Caco-2 (cell line): Measurements from ENCODE around the gene BTF3L4. TPM values are rescaled to one million over a fixed set of nuclear protein-coding genes. Genes with fewer than 3 reads are reported as not detected.
"Not testable (repeated sequence)": the region's sequence is repeated elsewhere in the genome, so short reads cannot be mapped to it uniquely, and the experiment has no call there.

Source experiments
- BruUV-seq: library from RNA; stranded (reverse); fragments of 400-500 nt; replicated peaks from 2 replicates; lab custom pipeline; 2021; lab: Mats Ljungman, UMichigan
- CTCF ChIA-PET: fragments of 300-600 bp; sonication (Branson Sonifier 250); formaldehyde crosslinking; loops from one replicate; lab custom pipeline; 2022; ENCODE audit warnings: antibody characterized with exemption; lab: Charles Lee
- POLR2A ChIA-PET: fragments of 300-600 bp; sonication (Branson Sonifier 250); formaldehyde crosslinking; loops from one replicate; lab custom pipeline; 2022; ENCODE audit warnings: antibody characterized with exemption; lab: Charles Lee
- DNase-seq, 2 experiments: peaks; one replicate each; pipeline versions ENCODE4 v3.0.0 to v3.0.0-alpha.2; 2020 to 2022
- H3K27me3 ChIP-seq: replicated peaks from 2 replicates; pipeline ENCODE4 v1.6.0; 2011; ENCODE audit warnings: low read length; ENCODE audit not compliant: control insufficient read depth, insufficient read depth
- H3K36me3 ChIP-seq: 2 replicates; pipeline ENCODE4 v1.5.1; 2011; ENCODE audit warnings: low read length; ENCODE audit not compliant: control insufficient read depth, insufficient read depth
- H3K4me1 ChIP-seq: fragments of 250-450 bp; sonication (Bioruptor Pico); 2 replicates; pipeline ENCODE4 v1.5.1; 2020; ENCODE audit warnings: mild to moderate bottlenecking
- H3K4me3 ChIP-seq: 2 replicates; pipeline ENCODE4 v1.5.1; 2011; ENCODE audit warnings: low read depth, mild to moderate bottlenecking, control low read depth, low read length
- H3K9me3 ChIP-seq: fragments of 250-450 bp; sonication (Bioruptor Pico); 2 replicates; pipeline ENCODE4 v1.5.1; 2020; ENCODE audit warnings: mild to moderate bottlenecking, moderate library complexity
- H3K27ac Mint-ChIP-seq: one replicate; pipeline ENCODE4 v1.8.0; 2022; ENCODE audit warnings: mixed read lengths; ENCODE audit not compliant: unreplicated experiment
- H3K27me3 Mint-ChIP-seq: one replicate; pipeline ENCODE4 v1.8.0; 2022; ENCODE audit warnings: mixed read lengths; ENCODE audit not compliant: insufficient read depth, unreplicated experiment
- H3K36me3 Mint-ChIP-seq: one replicate; pipeline ENCODE4 v1.8.0; 2022; ENCODE audit warnings: mild to moderate bottlenecking, mixed read lengths; ENCODE audit not compliant: insufficient read depth, unreplicated experiment
- H3K4me1 Mint-ChIP-seq: one replicate; pipeline ENCODE4 v1.8.0; 2022; ENCODE audit warnings: low read depth, mixed read lengths; ENCODE audit not compliant: unreplicated experiment
- H3K4me3 Mint-ChIP-seq: one replicate; pipeline ENCODE4 v1.8.0; 2022; ENCODE audit warnings: mild to moderate bottlenecking, moderate library complexity, mixed read lengths; ENCODE audit not compliant: unreplicated experiment
- H3K9me3 Mint-ChIP-seq: one replicate; pipeline ENCODE4 v1.8.0; 2022; ENCODE audit warnings: mixed read lengths; ENCODE audit not compliant: unreplicated experiment
- CTCF ChIP-seq, 2 experiments: fragments of 200-600 bp in 1 of 2; IDR thresholded peaks; 1 replicate in 1 of 2; 2 replicates in 1 of 2; pipeline versions ENCODE4 v1.5.1 to v1.8.0; 2011 to 2022; ENCODE audit warnings: antibody characterized with exemption in 1 of 2, control low read depth in 1 of 2, inconsistent platforms in 1 of 2, low read depth in 1 of 2, low read length in 1 of 2, mild to moderate bottlenecking in 1 of 2, moderate library complexity in 1 of 2; ENCODE audit not compliant: insufficient read depth in 1 of 2, severe bottlenecking in 1 of 2, unreplicated experiment in 1 of 2
- intact Hi-C: fragments of 100-400 bp; cut with micrococcal nuclease; formaldehyde crosslinking; loops from one replicate; pipeline ENCODE4 v1.10.0; 2022; ENCODE audit not compliant: unreplicated experiment
- total RNA-seq: library from RNA; stranded (reverse); gene quantifications from 2 replicates; pipeline ENCODE4 v1.2.3, GENCODE V29; 2022

The BTF3L4 gene
- total RNA-seq, 1 experiment from 2014 or later, result 73.7 TPM

GRCh38 chr1:52028328-52028727 lies 27.8 kb upstream of the BTF3L4 start:
- no peaks in the 10 kb centered on the region for H3K27me3 ChIP-seq
- DNase-seq, result no peak
- H3K36me3 ChIP-seq, result no peaks in the 10 kb centered on the region; the same call in 1 of the 2 replicates
- ChIA-PET POLR2A (no interaction called here), CTCF (no interaction called here)
- Mint-ChIP-seq H3K27ac (no peak overlapping the region), H3K4me1 (peaks cover 6% of the 10 kb centered on the region), H3K9me3 (no peaks in the 10 kb centered on the region), H3K36me3 (peaks cover 19% of the 10 kb centered on the region), H3K27me3 (no peaks in the 10 kb centered on the region), H3K4me3 (no peak overlapping the region)
- BruUV-seq, result no TSS peak
- intact Hi-C loops, result no loop called here
- peaks cover 9% of the 10 kb centered on the region; the same call in 1 of the 2 replicates for H3K4me1 ChIP-seq
- TF ChIP-seq CTCF (IDR thresholded peaks at IDR 0.05; ENCODE audit: insufficient read depth in 1 of 2, low read depth in 1 of 2, low read length in 1 of 2, severe bottlenecking in 1 of 2, unreplicated experiment in 1 of 2), result no peak
- no peaks in the 10 kb centered on the region for H3K9me3 ChIP-seq
- no peak overlapping the region for H3K4me3 ChIP-seq

- H3K27me3 ChIP-seq, H3K4me1 Mint-ChIP-seq, H3K4me1 ChIP-seq, H3K36me3 ChIP-seq, DNase-seq, H3K27me3 Mint-ChIP-seq, H3K4me3 Mint-ChIP-seq, POLR2A ChIA-PET, CTCF ChIA-PET, H3K9me3 Mint-ChIP-seq, H3K9me3 ChIP-seq, H3K27ac Mint-ChIP-seq, intact Hi-C loops, BruUV-seq, H3K4me3 ChIP-seq: not testable (repeated sequence)
- peaks cover 23% of the 10 kb centered on the region for H3K36me3 Mint-ChIP-seq
Observed at GRCh38 chr1:52028839-52029238, 27.3 kb upstream of the BTF3L4 start.

GRCh38 chr1:52032124-52032784 lies 23.8 kb upstream of the BTF3L4 start:
- Histone ChIP-seq H3K9me3 (no peaks in the 10 kb centered on the region), H3K27me3 (no peaks in the 10 kb centered on the region), H3K4me3 (peak overlapping the region; percentile 88), H3K4me1 (peaks cover 9% of the 10 kb centered on the region; the same call in 1 of the 2 replicates), H3K36me3 (no peaks in the 10 kb centered on the region; the same call in 1 of the 2 replicates)
- peak overlapping the region; percentile 89 for H3K27ac Mint-ChIP-seq
- POLR2A ChIA-PET, result no interaction called here
- no peak for DNase-seq
- peaks cover 6% of the 10 kb centered on the region for H3K4me1 Mint-ChIP-seq
- H3K27me3 Mint-ChIP-seq, result no peaks in the 10 kb centered on the region
- intact Hi-C loops, result loop anchor here (2.0 kb wide), 1 partner anchor 17 kb away; no protein-coding TSS in a partner anchor
- BruUV-seq, result TSS peak; percentile 68
- peak overlapping the region; percentile 84 for H3K4me3 Mint-ChIP-seq
- peaks cover 17% of the 10 kb centered on the region for H3K36me3 Mint-ChIP-seq
- no peaks in the 10 kb centered on the region for H3K9me3 Mint-ChIP-seq
- CTCF ChIA-PET, result no interaction called here
- no peak for TF ChIP-seq CTCF (IDR thresholded peaks at IDR 0.05; ENCODE audit: insufficient read depth in 1 of 2, low read depth in 1 of 2, low read length in 1 of 2, severe bottlenecking in 1 of 2, unreplicated experiment in 1 of 2)
